Measurements from ENCODE around the gene ADAM15. TPM values are rescaled to one million over a fixed set of nuclear protein-coding genes. Genes with fewer than 3 reads are reported as not detected.

ADAM15 gene
- total RNA-seq, 2 experiments from 2014 or later: 37.0 to 37.3 TPM

- POLR2A ChIA-PET: interaction anchor here (1.0 to 3.5 kb wide), 11 partner anchors 10 to 80 kb away, joined by 3 to 18 read pairs (median 6); partner anchors contain the start of genes CKS1B, FLAD1, PBXIP1 and PMVK
- DNase-seq: no peak
- peaks cover 5% of the 10 kb centered on the region for H3K27me3 Mint-ChIP-seq
- H3K4me1 Mint-ChIP-seq: peaks cover 43% of the 10 kb centered on the region
- no peaks in the 10 kb centered on the region for H3K9me3 Mint-ChIP-seq
- peaks cover 18% of the 10 kb centered on the region for H3K36me3 Mint-ChIP-seq
- peak overlapping the region; percentile 35 for H3K4me3 Mint-ChIP-seq
- no peak for ATAC-seq (ENCODE audit: low read depth)
- H3K27ac Mint-ChIP-seq: peak overlapping the region; percentile 45
Measured at GRCh38 chr1:155016231-155016831, 34.8 kb upstream of the ADAM15 start.

DNA sequence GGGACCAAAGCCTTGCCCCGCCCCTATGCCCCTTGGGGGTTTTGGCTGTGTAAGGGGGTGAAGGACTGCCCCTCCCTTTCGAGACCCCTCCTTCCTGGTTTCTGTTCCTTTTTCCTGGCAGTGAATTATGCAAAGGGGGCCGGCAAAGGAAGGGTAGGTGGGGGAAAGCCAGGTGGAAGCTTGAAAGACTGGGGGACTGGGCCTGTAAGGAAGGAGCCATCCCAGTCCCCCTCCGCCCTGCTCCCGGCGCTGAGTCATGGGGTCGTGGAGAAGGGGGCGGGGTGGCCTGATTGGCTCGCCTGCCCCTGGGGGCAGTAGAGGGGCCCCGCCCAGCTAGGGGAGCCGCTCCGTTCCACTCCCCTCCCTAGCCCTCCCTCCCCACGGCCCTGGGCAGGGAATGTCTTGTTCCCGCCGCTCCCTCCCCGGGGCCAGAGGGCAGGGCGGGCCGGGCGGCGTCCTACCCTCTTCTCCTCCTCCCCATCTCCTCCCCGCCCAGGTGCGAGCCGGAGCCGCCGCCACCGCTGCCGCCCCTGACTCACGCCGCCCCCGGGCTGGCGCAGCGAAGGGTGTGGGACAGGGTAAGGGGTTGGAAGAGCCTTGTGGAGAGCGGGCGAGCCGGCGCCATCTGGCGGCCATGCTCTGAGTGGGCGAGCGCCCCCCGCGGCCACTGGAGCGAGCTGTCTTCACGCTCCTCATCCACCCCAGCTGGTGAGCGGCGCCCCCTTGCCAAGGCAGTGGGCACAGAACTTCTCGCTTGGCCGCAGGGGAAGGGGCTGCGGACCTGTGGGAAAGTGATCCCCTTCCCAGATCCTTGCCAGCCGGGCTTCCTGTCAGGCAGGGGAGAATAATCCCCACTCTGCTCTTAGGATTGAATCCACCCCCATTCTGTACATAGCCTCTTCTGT lies 33.8 kb upstream of the ADAM15 start:
- peak; percentile 92 for DNase-seq
- H3K4me3 Mint-ChIP-seq: peak overlapping the region; percentile 74
- ATAC-seq (ENCODE audit: low read depth): peak; percentile 98
- peaks cover 5% of the 10 kb centered on the region for H3K27me3 Mint-ChIP-seq
- H3K36me3 Mint-ChIP-seq: peaks cover 18% of the 10 kb centered on the region
- POLR2A ChIA-PET: interaction anchor here (0.6 to 3.5 kb wide), 9 partner anchors 11 to 81 kb away, joined by 3 to 18 read pairs (median 9); partner anchors contain the start of genes CKS1B, FLAD1, PBXIP1 and PMVK
- H3K27ac Mint-ChIP-seq: peak overlapping the region; percentile 70
- peaks cover 42% of the 10 kb centered on the region for H3K4me1 Mint-ChIP-seq
- H3K9me3 Mint-ChIP-seq: no peaks in the 10 kb centered on the region

- Mint-ChIP-seq H3K4me3 (peak overlapping the region; percentile 74), H3K27me3 (peaks cover 5% of the 10 kb centered on the region), H3K9me3 (no peaks in the 10 kb centered on the region), H3K27ac (peak overlapping the region; percentile 70), H3K4me1 (peaks cover 36% of the 10 kb centered on the region), H3K36me3 (peaks cover 16% of the 10 kb centered on the region)
- ATAC-seq (ENCODE audit: low read depth) (peak; percentile 30), DNase-seq (no peak)
- POLR2A ChIA-PET: interaction anchor here (0.6 to 3.5 kb wide), 8 partner anchors 11 to 82 kb away, joined by 3 to 18 read pairs (median 10); partner anchors contain the start of genes CKS1B, FLAD1, PBXIP1 and PMVK
Measured at GRCh38 chr1:155017946-155018316, 33.2 kb upstream of the ADAM15 start.

DNA sequence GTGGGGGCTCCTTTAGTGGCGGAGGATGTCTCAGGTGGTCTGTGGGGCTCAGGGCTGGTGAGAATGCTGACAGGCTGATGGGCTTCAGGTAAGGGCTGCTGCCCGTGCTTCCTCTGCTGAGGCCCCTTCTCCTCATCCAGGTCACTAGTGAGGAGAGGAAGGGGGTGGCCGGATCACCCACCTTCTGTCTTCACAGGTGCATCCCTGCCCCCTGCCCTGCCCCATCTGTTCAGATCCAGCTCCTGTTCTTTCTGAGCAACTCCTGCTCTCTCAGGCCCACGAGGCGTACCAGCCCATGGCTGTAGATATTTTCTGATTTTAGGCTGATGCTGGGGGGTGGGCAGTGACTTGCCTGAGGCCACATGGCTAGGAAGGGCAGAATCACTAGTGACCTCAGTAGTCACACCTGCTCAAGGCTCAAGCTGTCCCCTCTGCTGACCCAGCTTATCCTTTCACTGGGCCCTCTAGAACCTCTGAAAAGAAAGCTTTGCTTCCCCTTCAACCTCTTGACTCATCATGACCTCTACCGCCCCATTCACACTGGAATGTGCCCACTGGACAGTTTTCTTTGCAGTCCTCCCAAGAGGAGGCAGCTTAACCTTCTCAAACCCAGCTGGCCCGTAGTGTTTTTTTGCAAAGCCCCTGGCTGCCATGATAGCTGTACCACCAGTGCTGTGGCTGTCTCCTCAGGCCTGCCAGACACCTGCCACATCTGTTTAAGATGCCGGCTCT lies 32.3 kb upstream of the ADAM15 start:
- no peak overlapping the region for H3K27ac Mint-ChIP-seq

GRCh38 chr1:155019377-155020245 lies 31.5 kb upstream of the ADAM15 start:
- H3K4me1 Mint-ChIP-seq: peaks cover 25% of the 10 kb centered on the region
- POLR2A ChIA-PET: interaction anchor here (0.8 to 1.2 kb wide), 4 partner anchors 9 to 68 kb away, joined by 3 to 9 read pairs (median 4); partner anchors contain the start of genes CKS1B and PBXIP1
- no peak overlapping the region for H3K27ac Mint-ChIP-seq

More for the DNA sequence above, 32.3 kb upstream of the ADAM15 start:
- DNase-seq (no peak), ATAC-seq (ENCODE audit: low read depth) (no peak)
- peaks cover 14% of the 10 kb centered on the region for H3K36me3 Mint-ChIP-seq
- H3K9me3 Mint-ChIP-seq: no peaks in the 10 kb centered on the region
- POLR2A ChIA-PET: interaction anchor here (1.2 kb wide), 1 partner anchor 63 kb away, joined by 4 read pairs; the partner anchor contains the start of gene PBXIP1
- peaks cover 29% of the 10 kb centered on the region for H3K4me1 Mint-ChIP-seq
- no peak overlapping the region for H3K4me3 Mint-ChIP-seq
- peaks cover 5% of the 10 kb centered on the region for H3K27me3 Mint-ChIP-seq

GRCh38 chr1:155022136-155022926 lies 28.8 kb upstream of the ADAM15 start:
- H3K9me3 Mint-ChIP-seq: no peaks in the 10 kb centered on the region
- ATAC-seq (ENCODE audit: low read depth): no peak
- no peak overlapping the region for H3K27ac Mint-ChIP-seq
- no peak overlapping the region for H3K4me3 Mint-ChIP-seq
- peaks cover 12% of the 10 kb centered on the region for H3K27me3 Mint-ChIP-seq
- no peak for DNase-seq
- H3K36me3 Mint-ChIP-seq: peaks cover 4% of the 10 kb centered on the region
- POLR2A ChIA-PET: no interaction called here
- H3K4me1 Mint-ChIP-seq: peaks cover 9% of the 10 kb centered on the region

More at GRCh38 chr1:155019377-155020245, 31.5 kb upstream of the ADAM15 start:
- H3K4me3 Mint-ChIP-seq: no peak overlapping the region
- no peaks in the 10 kb centered on the region for H3K9me3 Mint-ChIP-seq
- ATAC-seq (ENCODE audit: low read depth) (no peak), DNase-seq (no peak)
- H3K36me3 Mint-ChIP-seq: peaks cover 13% of the 10 kb centered on the region
- H3K27me3 Mint-ChIP-seq: peaks cover 7% of the 10 kb centered on the region

DNA sequence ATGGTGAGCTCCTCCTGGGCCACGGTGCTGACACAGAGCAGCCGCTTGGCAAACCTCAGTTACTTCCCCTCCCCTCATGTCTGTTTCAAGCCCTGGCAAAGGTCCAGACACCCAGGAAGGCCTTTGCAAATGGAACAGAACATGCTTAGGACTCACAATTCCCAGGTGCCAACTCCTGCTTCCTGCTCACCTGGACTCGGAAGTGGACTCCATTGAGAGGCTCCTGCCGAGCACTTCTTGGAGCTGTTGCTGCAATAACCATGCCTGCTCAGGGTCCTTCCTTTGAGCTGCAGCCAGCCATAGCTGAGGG lies 28.2 kb upstream of the ADAM15 start:
- ATAC-seq (ENCODE audit: low read depth) (no peak), DNase-seq (no peak)
- Mint-ChIP-seq H3K9me3 (no peaks in the 10 kb centered on the region), H3K36me3 (peaks cover 4% of the 10 kb centered on the region), H3K27me3 (peaks cover 12% of the 10 kb centered on the region), H3K4me3 (no peak overlapping the region), H3K4me1 (peaks cover 6% of the 10 kb centered on the region), H3K27ac (no peak overlapping the region)
- POLR2A ChIA-PET: no interaction called here

GRCh38 chr1:155023627-155024026 lies 27.5 kb upstream of the ADAM15 start:
- no peak for ATAC-seq (ENCODE audit: low read depth)
- H3K4me1 Mint-ChIP-seq: peaks cover 4% of the 10 kb centered on the region
- POLR2A ChIA-PET: no interaction called here
- DNase-seq: no peak
- H3K4me3 Mint-ChIP-seq: no peak overlapping the region
- H3K36me3 Mint-ChIP-seq: peaks cover 4% of the 10 kb centered on the region
- H3K27me3 Mint-ChIP-seq: peaks cover 12% of the 10 kb centered on the region
- no peaks in the 10 kb centered on the region for H3K9me3 Mint-ChIP-seq
- H3K27ac Mint-ChIP-seq: no peak overlapping the region

DNA sequence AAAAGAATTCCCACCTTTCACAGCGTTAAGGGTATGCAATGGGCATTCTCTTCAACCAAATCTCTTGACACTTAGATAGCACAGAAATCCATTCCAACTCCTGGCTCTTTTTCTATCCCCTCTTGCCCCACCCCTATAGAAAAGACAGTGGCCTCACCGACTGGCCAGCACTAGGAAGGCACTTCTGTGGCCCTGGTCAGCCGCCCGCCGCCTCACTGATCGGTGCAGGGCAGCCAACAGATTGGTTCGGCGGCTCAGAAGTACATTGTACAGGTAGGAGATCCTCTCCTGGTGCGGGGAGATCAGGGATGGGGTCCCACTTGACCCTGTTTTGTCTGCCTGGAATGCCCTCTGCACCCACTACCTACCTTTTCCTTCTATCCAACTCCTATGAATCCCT lies 26.8 kb upstream of the ADAM15 start:
- H3K4me3 Mint-ChIP-seq: no peak overlapping the region
- POLR2A ChIA-PET: no interaction called here

DNA sequence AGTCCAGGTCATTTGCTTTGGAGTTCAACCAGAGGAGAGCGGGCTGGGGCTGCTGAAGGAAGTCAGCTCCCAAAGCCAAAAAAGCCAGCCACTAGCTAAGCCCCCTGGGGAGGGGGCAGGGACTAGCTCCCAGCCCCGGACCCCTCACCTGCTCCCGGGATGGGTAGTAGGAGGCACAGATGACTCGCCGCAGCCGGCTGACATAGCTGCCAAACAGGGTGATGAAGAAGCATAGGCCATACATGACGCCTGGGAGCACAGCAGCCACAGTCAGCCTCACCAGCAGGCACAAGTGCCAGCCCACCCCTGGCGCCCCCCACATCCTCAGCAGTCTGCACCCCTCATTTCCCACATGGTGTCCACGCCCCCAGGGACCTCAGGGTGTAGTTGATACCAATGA lies 25.0 kb upstream of the ADAM15 start:
- POLR2A ChIA-PET: no interaction called here
- Mint-ChIP-seq H3K27ac (no peak overlapping the region), H3K4me1 (no peaks in the 10 kb centered on the region), H3K9me3 (no peaks in the 10 kb centered on the region), H3K27me3 (peaks cover 8% of the 10 kb centered on the region), H3K36me3 (no peaks in the 10 kb centered on the region), H3K4me3 (no peak overlapping the region)
- DNase-seq: no peak
- ATAC-seq (ENCODE audit: low read depth): no peak

More for the DNA sequence above, 26.8 kb upstream of the ADAM15 start:
- H3K9me3 Mint-ChIP-seq: no peaks in the 10 kb centered on the region
- peaks cover 3% of the 10 kb centered on the region for H3K36me3 Mint-ChIP-seq
- peaks cover 3% of the 10 kb centered on the region for H3K4me1 Mint-ChIP-seq
- no peak overlapping the region for H3K27ac Mint-ChIP-seq
- DNase-seq (no peak), ATAC-seq (ENCODE audit: low read depth) (no peak)
- peaks cover 12% of the 10 kb centered on the region for H3K27me3 Mint-ChIP-seq

DNA sequence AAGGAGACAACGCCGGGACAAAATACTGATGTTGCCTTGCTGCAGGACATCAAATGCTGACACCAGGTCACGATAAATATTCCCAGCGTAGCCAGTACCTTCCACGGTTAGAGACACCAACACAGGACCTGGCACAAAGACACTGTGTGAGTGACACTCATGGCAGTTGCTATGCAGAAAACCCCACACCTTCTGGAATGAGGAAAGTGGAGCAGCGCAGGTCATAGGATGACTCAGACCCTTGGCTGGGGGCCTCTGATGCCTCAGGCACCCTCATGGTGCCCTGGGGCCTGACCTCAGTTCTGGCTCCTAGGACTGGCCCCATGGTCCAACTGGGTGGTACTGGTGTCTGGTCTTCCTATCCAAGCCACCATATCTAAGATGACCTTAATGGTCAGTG lies 24.5 kb upstream of the ADAM15 start:
- Mint-ChIP-seq H3K27me3 (peaks cover 8% of the 10 kb centered on the region), H3K36me3 (no peaks in the 10 kb centered on the region), H3K9me3 (no peaks in the 10 kb centered on the region), H3K4me1 (no peaks in the 10 kb centered on the region), H3K27ac (no peak overlapping the region), H3K4me3 (no peak overlapping the region)
- ATAC-seq (ENCODE audit: low read depth): no peak
- no peak for DNase-seq
- POLR2A ChIA-PET: no interaction called here

All from activated naive CD8-positive, alpha-beta T cell treated with anti-CD3 and anti-CD28 coated beads, Interleukin-2, amount 10 ng/mL, durations not matched to agents 7 days and 5 days (primary cell).